ENCODE measurements around the gene CFAP97D2.
"Not testable (repeated sequence)": the region's sequence is repeated elsewhere in the genome, so short reads cannot be mapped to it uniquely, and the experiment has no call there.

CFAP97D2 gene

GRCh38 chr13:114143806-114144605, 35.1 kb upstream of the CFAP97D2 start:
- FAIRE-seq = no peak

- no peak for FAIRE-seq
Observed at GRCh38 chr13:114144606-114145244, 34.3 kb upstream of the CFAP97D2 start.

- FAIRE-seq = no peak
Observed at GRCh38 chr13:114145256-114145655, 33.8 kb upstream of the CFAP97D2 start.

- no peak for FAIRE-seq
Observed at GRCh38 chr13:114145722-114146121, 33.3 kb upstream of the CFAP97D2 start.

- FAIRE-seq = no peak
Observed at GRCh38 chr13:114146173-114146572, 32.9 kb upstream of the CFAP97D2 start.

- no peak for FAIRE-seq
Observed at GRCh38 chr13:114146629-114147028, 32.4 kb upstream of the CFAP97D2 start.

GRCh38 chr13:114147803-114148520, 31.1 kb upstream of the CFAP97D2 start:
- FAIRE-seq = no peak

- FAIRE-seq = no peak
Observed at GRCh38 chr13:114148521-114148855, 30.6 kb upstream of the CFAP97D2 start.

GRCh38 chr13:114148886-114149285, 30.2 kb upstream of the CFAP97D2 start:
- not testable (repeated sequence) for FAIRE-seq

GRCh38 chr13:114149774-114150740, 29.0 kb upstream of the CFAP97D2 start:
- no peak for FAIRE-seq

- FAIRE-seq = no peak
Observed at GRCh38 chr13:114151031-114151430, 28.0 kb upstream of the CFAP97D2 start.

GRCh38 chr13:114151565-114152284, 27.3 kb upstream of the CFAP97D2 start:
- no peak for FAIRE-seq

GRCh38 chr13:114152285-114152645, 26.8 kb upstream of the CFAP97D2 start:
- no peak for FAIRE-seq

GRCh38 chr13:114152831-114153371, 26.2 kb upstream of the CFAP97D2 start:
- FAIRE-seq = no peak

- no peak for FAIRE-seq
Observed at GRCh38 chr13:114153485-114154080, 25.5 kb upstream of the CFAP97D2 start.

- FAIRE-seq = no peak
Observed at GRCh38 chr13:114154476-114154875, 24.6 kb upstream of the CFAP97D2 start.

- no peak for FAIRE-seq
Observed at GRCh38 chr13:114155320-114155719, 23.7 kb upstream of the CFAP97D2 start.

GRCh38 chr13:114155926-114156883, 22.9 kb upstream of the CFAP97D2 start:
- no peak for FAIRE-seq

- no peak for FAIRE-seq
Observed at GRCh38 chr13:114157869-114158495, 21.1 kb upstream of the CFAP97D2 start.

Measured in A204.1 (cell line).